Calu3 (cell line): ENCODE data around the gene KIF26B. TPM values are rescaled to one million over a fixed set of nuclear protein-coding genes. Genes with fewer than 3 reads are reported as not detected.

Experiments used
- BruUV-seq: library from RNA; stranded (reverse); fragments of 400-500 nt; replicated peaks from 2 replicates; lab custom pipeline; 2021; lab: Mats Ljungman, UMichigan
- CTCF ChIA-PET: fragments of 300-600 bp; sonication (Branson Sonifier 250); formaldehyde crosslinking; loops from one replicate; lab custom pipeline; 2022; ENCODE audit warnings: antibody characterized with exemption; lab: Charles Lee
- DNase-seq: peaks from one replicate; pipeline ENCODE4 v3.0.0; 2022
- H3K27ac Mint-ChIP-seq: one replicate; pipeline ENCODE4 v1.8.0; 2022; ENCODE audit warnings: mixed read lengths; ENCODE audit not compliant: unreplicated experiment
- H3K27me3 Mint-ChIP-seq: one replicate; pipeline ENCODE4 v1.8.0; 2022; ENCODE audit warnings: mixed read lengths; ENCODE audit not compliant: unreplicated experiment
- H3K36me3 Mint-ChIP-seq: one replicate; pipeline ENCODE4 v1.8.0; 2022; ENCODE audit warnings: mild to moderate bottlenecking, moderate library complexity, mixed read lengths; ENCODE audit not compliant: insufficient read depth, unreplicated experiment
- H3K4me1 Mint-ChIP-seq: one replicate; pipeline ENCODE4 v1.8.0; 2022; ENCODE audit warnings: mild to moderate bottlenecking, low read depth, mixed read lengths; ENCODE audit not compliant: unreplicated experiment
- H3K4me3 Mint-ChIP-seq: one replicate; pipeline ENCODE4 v1.8.0; 2022; ENCODE audit warnings: mild to moderate bottlenecking, low read depth, moderate library complexity, mixed read lengths; ENCODE audit not compliant: unreplicated experiment
- H3K9me3 Mint-ChIP-seq: one replicate; pipeline ENCODE4 v1.8.0; 2022; ENCODE audit warnings: low read depth, mixed read lengths; ENCODE audit not compliant: unreplicated experiment
- intact Hi-C: fragments of 100-400 bp; cut with micrococcal nuclease; formaldehyde crosslinking; loops from one replicate; pipeline ENCODE4 v1.10.0; 2022; ENCODE audit not compliant: unreplicated experiment
- total RNA-seq: library from RNA; stranded (reverse); gene quantifications from 2 replicates; pipeline ENCODE4 v1.2.3, GENCODE V29; 2022
- TF ChIP-seq, protein P1 (sequence below): fragments of 200-600 bp; IDR thresholded peaks from one replicate; pipeline ENCODE4 v1.8.0; 2022; ENCODE audit warnings: antibody characterized with exemption; ENCODE audit not compliant: unreplicated experiment

Gene KIF26B
- total RNA-seq, 1 experiment from 2014 or later: 1.1 TPM

DNA sequence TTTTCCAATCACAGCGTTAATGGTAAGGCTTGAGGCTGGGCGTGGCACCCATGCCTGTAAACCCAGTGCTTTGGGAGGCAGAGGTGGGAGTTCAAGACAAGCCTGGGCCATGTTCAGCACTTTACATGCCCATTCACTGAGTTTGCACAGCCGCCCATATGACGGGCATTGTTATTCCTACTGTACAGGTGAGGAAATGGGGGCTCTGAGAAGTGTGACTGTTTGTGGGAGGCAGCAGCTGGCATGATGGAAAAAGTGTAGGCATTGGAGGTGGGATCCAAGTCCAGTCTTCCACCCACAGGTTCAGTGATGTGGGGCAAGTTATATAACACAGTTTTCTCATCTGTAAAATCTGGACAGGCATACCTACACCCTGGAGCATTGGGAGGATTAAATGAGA is 445.9 kb downstream of the KIF26B start:
- H3K36me3 Mint-ChIP-seq: no peaks in the 10 kb centered on the region
- no peak for DNase-seq
- no peak overlapping the region for H3K4me3 Mint-ChIP-seq
- CTCF ChIA-PET: no interaction called here
- H3K27ac Mint-ChIP-seq: no peak overlapping the region
- intact Hi-C loops: no loop called here
- H3K27me3 Mint-ChIP-seq: no peaks in the 10 kb centered on the region
- TF ChIP-seq, protein P1, sequence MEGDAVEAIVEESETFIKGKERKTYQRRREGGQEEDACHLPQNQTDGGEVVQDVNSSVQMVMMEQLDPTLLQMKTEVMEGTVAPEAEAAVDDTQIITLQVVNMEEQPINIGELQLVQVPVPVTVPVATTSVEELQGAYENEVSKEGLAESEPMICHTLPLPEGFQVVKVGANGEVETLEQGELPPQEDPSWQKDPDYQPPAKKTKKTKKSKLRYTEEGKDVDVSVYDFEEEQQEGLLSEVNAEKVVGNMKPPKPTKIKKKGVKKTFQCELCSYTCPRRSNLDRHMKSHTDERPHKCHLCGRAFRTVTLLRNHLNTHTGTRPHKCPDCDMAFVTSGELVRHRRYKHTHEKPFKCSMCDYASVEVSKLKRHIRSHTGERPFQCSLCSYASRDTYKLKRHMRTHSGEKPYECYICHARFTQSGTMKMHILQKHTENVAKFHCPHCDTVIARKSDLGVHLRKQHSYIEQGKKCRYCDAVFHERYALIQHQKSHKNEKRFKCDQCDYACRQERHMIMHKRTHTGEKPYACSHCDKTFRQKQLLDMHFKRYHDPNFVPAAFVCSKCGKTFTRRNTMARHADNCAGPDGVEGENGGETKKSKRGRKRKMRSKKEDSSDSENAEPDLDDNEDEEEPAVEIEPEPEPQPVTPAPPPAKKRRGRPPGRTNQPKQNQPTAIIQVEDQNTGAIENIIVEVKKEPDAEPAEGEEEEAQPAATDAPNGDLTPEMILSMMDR: no peak
- H3K9me3 Mint-ChIP-seq: peaks cover 5% of the 10 kb centered on the region
- H3K4me1 Mint-ChIP-seq: no peaks in the 10 kb centered on the region
- no TSS peak for BruUV-seq

- Mint-ChIP-seq H3K36me3 (no peaks in the 10 kb centered on the region), H3K27me3 (no peaks in the 10 kb centered on the region), H3K27ac (no peak overlapping the region), H3K9me3 (peaks cover 2% of the 10 kb centered on the region), H3K4me3 (no peak overlapping the region), H3K4me1 (no peaks in the 10 kb centered on the region)
- DNase-seq: no peak
- no TSS peak for BruUV-seq
- intact Hi-C loops: no loop called here
- TF ChIP-seq, protein P1: no peak
- CTCF ChIA-PET: no interaction called here
Measured at GRCh38 chr1:245603311-245603865, 448.6 kb downstream of the KIF26B start.

- no TSS peak for BruUV-seq
- no peaks in the 10 kb centered on the region for H3K36me3 Mint-ChIP-seq
- no peaks in the 10 kb centered on the region for H3K4me1 Mint-ChIP-seq
- no peaks in the 10 kb centered on the region for H3K27me3 Mint-ChIP-seq
- H3K4me3 Mint-ChIP-seq: no peak overlapping the region
- intact Hi-C loops: no loop called here
- no peak overlapping the region for H3K27ac Mint-ChIP-seq
- peaks cover 2% of the 10 kb centered on the region for H3K9me3 Mint-ChIP-seq
- CTCF ChIA-PET: no interaction called here
- TF ChIP-seq, protein P1: no peak
- no peak for DNase-seq
Measured at GRCh38 chr1:245604979-245605378, 450.2 kb downstream of the KIF26B start.

- no TSS peak for BruUV-seq
- TF ChIP-seq, protein P1: no peak
- Mint-ChIP-seq H3K4me1 (no peaks in the 10 kb centered on the region), H3K27ac (no peak overlapping the region), H3K4me3 (no peak overlapping the region), H3K9me3 (peaks cover 2% of the 10 kb centered on the region), H3K27me3 (no peaks in the 10 kb centered on the region), H3K36me3 (no peaks in the 10 kb centered on the region)
- intact Hi-C loops: no loop called here
- DNase-seq: no peak
- CTCF ChIA-PET: no interaction called here
Measured at GRCh38 chr1:245605480-245606156, 450.8 kb downstream of the KIF26B start.
